ENCODE data around the gene KIAA0319L. TPM values are rescaled to one million over a fixed set of nuclear protein-coding genes. Genes with fewer than 3 reads are reported as not detected.

Gene KIAA0319L
- polyA plus RNA-seq, 3 donors: 57.9 to 80.3 (median 64.2) TPM

Other genes starting within 250 kb of the KIAA0319L start
- gene NCDN, start 396 bp upstream of the KIAA0319L start, polyA plus RNA-seq (ENCODE audit: insufficient read length in 3 of 3): 10 to 100 TPM; 12.7 to 20.7 (median 19.3) TPM
- 1 to 10 TPM in 2 of 3 donors, under 1 TPM in 1; 0.78 to 1.6 (median 1.0) TPM for gene TFAP2E, start 15.9 kb upstream of the KIAA0319L start, polyA plus RNA-seq (ENCODE audit: insufficient read length in 3 of 3)
- gene PSMB2, start 84.1 kb upstream of the KIAA0319L start, polyA plus RNA-seq (ENCODE audit: insufficient read length in 3 of 3): 10 to 100 TPM; 77.0 to 85.3 (median 77.3) TPM
- 10 to 100 TPM in 1 of 3 donors, 1 to 10 TPM in 2; 7.1 to 11.7 (median 9.8) TPM for gene C1orf216, start 161.5 kb upstream of the KIAA0319L start, polyA plus RNA-seq (ENCODE audit: insufficient read length in 3 of 3)
- 10 to 100 TPM in 2 of 3 donors, 1 to 10 TPM in 1; 9.0 to 16.9 (median 16.4) TPM for gene CLSPN, start 212.6 kb upstream of the KIAA0319L start, polyA plus RNA-seq (ENCODE audit: insufficient read length in 3 of 3)